ENCODE measurements around the gene BAIAP2L1. TPM values are rescaled to one million over a fixed set of nuclear protein-coding genes. Genes with fewer than 3 reads are reported as not detected.
A peak's percentile ranks its signal among the peaks of the same experiment; 100 is the strongest.

BAIAP2L1 gene
- total RNA-seq, 1 donor from 2014 or later = 21.6 TPM

GRCh38 chr7:98254951-98255610 is 145.8 kb downstream of the BAIAP2L1 start:
- Histone ChIP-seq H3K79me2 (ENCODE audit: insufficient read depth, low read length) (peaks cover 37% of the 10 kb centered on the region), H2AFZ (ENCODE audit: low read depth, low read length) (no peak overlapping the region), H3K27me3 (ENCODE audit: insufficient read depth, low read length) (no peaks in the 10 kb centered on the region), H3K9me3 (ENCODE audit: insufficient read depth, low read depth, low read length) (no peaks in the 10 kb centered on the region), H4K20me1 (ENCODE audit: insufficient read depth, low read length) (no peaks in the 10 kb centered on the region), H3K36me3 (ENCODE audit: insufficient read depth, low read length) (no peaks in the 10 kb centered on the region), H3K9ac (ENCODE audit: low read length) (no peak overlapping the region), H3K27ac (ENCODE audit: low read depth, low read length) (no peak overlapping the region), H3K4me1 (ENCODE audit: insufficient read depth, low read length) (peaks cover 5% of the 10 kb centered on the region), H3K4me2 (ENCODE audit: low read length) (no peak overlapping the region), H3K4me3 (ENCODE audit: insufficient read depth, low read depth, low read length) (no peak overlapping the region)
- Mint-ChIP-seq H3K27me3 (ENCODE audit: low read depth, unreplicated experiment) (peaks cover 2% of the 10 kb centered on the region), H3K9me3 (ENCODE audit: unreplicated experiment) (no peaks in the 10 kb centered on the region), H3K36me3 (ENCODE audit: low read depth, unreplicated experiment) (peaks cover 6% of the 10 kb centered on the region), H3K4me3 (ENCODE audit: unreplicated experiment) (no peak overlapping the region), H3K27ac (ENCODE audit: unreplicated experiment) (peak overlapping the region; percentile 26), H3K4me1 (ENCODE audit: low read depth, unreplicated experiment) (peaks cover 12% of the 10 kb centered on the region)
- FAIRE-seq (no peak), DNase-seq (ENCODE audit: low read depth) (no peak)
- TF ChIP-seq CTCF (IDR thresholded peaks at IDR 0.05; ENCODE audit: insufficient read depth, low read depth, low read length) = no peak
- TF ChIP-seq EZH2 (IDR thresholded peaks at IDR 0.05; ENCODE audit: insufficient read depth, low read length) = no peak

- Histone ChIP-seq H3K4me1 (ENCODE audit: insufficient read depth, low read length) (peaks cover 5% of the 10 kb centered on the region), H3K9ac (ENCODE audit: low read length) (no peak overlapping the region), H3K27ac (ENCODE audit: low read depth, low read length) (no peak overlapping the region), H3K79me2 (ENCODE audit: insufficient read depth, low read length) (peaks cover 41% of the 10 kb centered on the region), H3K4me3 (ENCODE audit: insufficient read depth, low read depth, low read length) (no peak overlapping the region), H3K36me3 (ENCODE audit: insufficient read depth, low read length) (no peaks in the 10 kb centered on the region), H2AFZ (ENCODE audit: low read depth, low read length) (no peak overlapping the region), H4K20me1 (ENCODE audit: insufficient read depth, low read length) (no peaks in the 10 kb centered on the region), H3K9me3 (ENCODE audit: insufficient read depth, low read depth, low read length) (no peaks in the 10 kb centered on the region), H3K27me3 (ENCODE audit: insufficient read depth, low read length) (no peaks in the 10 kb centered on the region), H3K4me2 (ENCODE audit: low read length) (no peak overlapping the region)
- Mint-ChIP-seq H3K9me3 (ENCODE audit: unreplicated experiment) (no peaks in the 10 kb centered on the region), H3K4me1 (ENCODE audit: low read depth, unreplicated experiment) (peaks cover 12% of the 10 kb centered on the region), H3K4me3 (ENCODE audit: unreplicated experiment) (no peak overlapping the region), H3K27ac (ENCODE audit: unreplicated experiment) (no peak overlapping the region), H3K36me3 (ENCODE audit: low read depth, unreplicated experiment) (peaks cover 6% of the 10 kb centered on the region), H3K27me3 (ENCODE audit: low read depth, unreplicated experiment) (peaks cover 2% of the 10 kb centered on the region)
- DNase-seq (ENCODE audit: low read depth) (no peak), FAIRE-seq (no peak)
- TF ChIP-seq EZH2 (IDR thresholded peaks at IDR 0.05; ENCODE audit: insufficient read depth, low read length) = no peak
- TF ChIP-seq CTCF (IDR thresholded peaks at IDR 0.05; ENCODE audit: insufficient read depth, low read depth, low read length) = no peak
These were observed 146.4 kb downstream of the BAIAP2L1 start for GRCh38 chr7:98254516-98254915.

GRCh38 chr7:98252425-98253054 is 148.3 kb downstream of the BAIAP2L1 start:
- TF ChIP-seq CTCF (IDR thresholded peaks at IDR 0.05; ENCODE audit: insufficient read depth, low read depth, low read length) (no peak), EZH2 (IDR thresholded peaks at IDR 0.05; ENCODE audit: insufficient read depth, low read length) (no peak)
- no peaks in the 10 kb centered on the region for H3K27me3 ChIP-seq (ENCODE audit: insufficient read depth, low read length)
- peak overlapping the region; percentile 79 for H3K4me3 ChIP-seq (ENCODE audit: insufficient read depth, low read depth, low read length)
- H3K9me3 ChIP-seq (ENCODE audit: insufficient read depth, low read depth, low read length) = no peaks in the 10 kb centered on the region
- Mint-ChIP-seq H3K27me3 (ENCODE audit: low read depth, unreplicated experiment) (peaks cover 2% of the 10 kb centered on the region), H3K36me3 (ENCODE audit: low read depth, unreplicated experiment) (peaks cover 4% of the 10 kb centered on the region), H3K4me1 (ENCODE audit: low read depth, unreplicated experiment) (peaks cover 12% of the 10 kb centered on the region), H3K9me3 (ENCODE audit: unreplicated experiment) (no peaks in the 10 kb centered on the region), H3K27ac (ENCODE audit: unreplicated experiment) (peak overlapping the region; percentile 53), H3K4me3 (ENCODE audit: unreplicated experiment) (peak overlapping the region; percentile 93)
- peak overlapping the region; percentile 88 for H3K9ac ChIP-seq (ENCODE audit: low read length)
- H3K27ac ChIP-seq (ENCODE audit: low read depth, low read length) = peak overlapping the region; percentile 25
- H3K4me2 ChIP-seq (ENCODE audit: low read length) = peak overlapping the region; percentile 95
- peaks cover 5% of the 10 kb centered on the region for H3K4me1 ChIP-seq (ENCODE audit: insufficient read depth, low read length)
- no peaks in the 10 kb centered on the region for H3K36me3 ChIP-seq (ENCODE audit: insufficient read depth, low read length)
- FAIRE-seq = no peak
- DNase-seq (ENCODE audit: low read depth) = no peak
- no peaks in the 10 kb centered on the region for H4K20me1 ChIP-seq (ENCODE audit: insufficient read depth, low read length)
- peak overlapping the region; percentile 97 for H2AFZ ChIP-seq (ENCODE audit: low read depth, low read length)
- H3K79me2 ChIP-seq (ENCODE audit: insufficient read depth, low read length) = peaks cover 41% of the 10 kb centered on the region
